VCaP (cell line): ENCODE measurements around the gene TMEM203.

Experiments
- H3K27ac ChIP-seq: fragments of 450-650 bp; 2 replicates; pipeline ENCODE4 v1.5.1; 2017
- CTCF ChIP-seq: fragments of 450-650 bp; conservative IDR thresholded peaks from 2 replicates; pipeline ENCODE4 v1.5.1; 2017; ENCODE audit warnings: mild to moderate bottlenecking, moderate library complexity

Gene TMEM203

GRCh38 chr9:137233143-137233980, 27.9 kb upstream of the TMEM203 start:
- TF ChIP-seq CTCF, result no peak

GRCh38 chr9:137232510-137232909, 27.1 kb upstream of the TMEM203 start:
- no peak for TF ChIP-seq CTCF
- no peak overlapping the region for H3K27ac ChIP-seq

More at GRCh38 chr9:137233143-137233980, 27.9 kb upstream of the TMEM203 start:
- no peak overlapping the region for H3K27ac ChIP-seq

GRCh38 chr9:137232101-137232500, 26.7 kb upstream of the TMEM203 start:
- no peak for TF ChIP-seq CTCF
- no peak overlapping the region for H3K27ac ChIP-seq

GRCh38 chr9:137231372-137232039, 26.1 kb upstream of the TMEM203 start:
- H3K27ac ChIP-seq, result no peak overlapping the region
- no peak for TF ChIP-seq CTCF

GRCh38 chr9:137230705-137231371, 25.4 kb upstream of the TMEM203 start, which contains the start of gene SLC34A3:
Gene SLC34A3, plus strand, starts transcription at chr9:137230901. Its CDS starts 802 bp downstream, at chr9:137231703.
- no peak for TF ChIP-seq CTCF
- H3K27ac ChIP-seq, result no peak within 1 kb of the TSS

- H3K27ac ChIP-seq, result no peak overlapping the region
- TF ChIP-seq CTCF, result no peak
Observed at GRCh38 chr9:137229903-137230704, 24.7 kb upstream of the TMEM203 start.
